Measurements from ENCODE around the gene PCDHGA8. TPM values are rescaled to one million over a fixed set of nuclear protein-coding genes. Genes with fewer than 3 reads are reported as not detected.

PCDHGA8 gene
- total RNA-seq, 1 experiment from 2014 or later = 0.28 TPM

GRCh38 chr5:141351591-141351990 is 40.8 kb upstream of the PCDHGA8 start:
- no peak overlapping the region for H3K4me3 Mint-ChIP-seq (ENCODE audit: unreplicated experiment)
- no peak overlapping the region for H3K27ac Mint-ChIP-seq (ENCODE audit: low read depth, unreplicated experiment)
- no peaks in the 10 kb centered on the region for H3K36me3 Mint-ChIP-seq (ENCODE audit: insufficient read depth, unreplicated experiment)
- H3K27me3 Mint-ChIP-seq (ENCODE audit: insufficient read depth, unreplicated experiment) = no peaks in the 10 kb centered on the region
- no peak for DNase-seq (ENCODE audit: unreplicated experiment)
- H3K4me1 Mint-ChIP-seq (ENCODE audit: insufficient read depth, unreplicated experiment) = no peaks in the 10 kb centered on the region
- TF ChIP-seq CTCF (IDR thresholded peaks at IDR 0.05; ENCODE audit: unreplicated experiment) = no peak
- ChIA-PET POLR2A (no interaction called here), CTCF (interaction anchor here (0.6 kb wide), 1 partner anchor 21 kb away, joined by 5 read pairs; the partner anchor contains the start of gene PCDHGA1)
- peaks cover 42% of the 10 kb centered on the region for H3K9me3 Mint-ChIP-seq (ENCODE audit: unreplicated experiment)
- intact Hi-C loops (cut with micrococcal nuclease) = no loop called here
- no TSS peak for BruUV-seq (replicated peaks)

- POLR2A ChIA-PET = interaction anchor here (0.9 to 1.6 kb wide), 2 partner anchors 8 to 35 kb away, joined by 3 to 5 read pairs; partner anchors contain the start of gene TAF7
- CTCF ChIA-PET = interaction anchor here (0.7 to 2.0 kb wide), 5 partner anchors 11 to 204 kb away, joined by 3 to 8 read pairs (median 3); partner anchors contain the start of genes PCDHGA3 and PCDHGB3
- Mint-ChIP-seq H3K27ac (ENCODE audit: low read depth, unreplicated experiment) (no peak within 1 kb of the TSS), H3K4me1 (ENCODE audit: insufficient read depth, unreplicated experiment) (no peaks in the 10 kb centered on the region), H3K9me3 (ENCODE audit: unreplicated experiment) (peaks cover 38% of the 10 kb centered on the region), H3K27me3 (ENCODE audit: insufficient read depth, unreplicated experiment) (no peaks in the 10 kb centered on the region), H3K4me3 (ENCODE audit: unreplicated experiment) (no peak within 1 kb of the TSS), H3K36me3 (ENCODE audit: insufficient read depth, unreplicated experiment) (no peaks in the 10 kb centered on the region)
- no peak for TF ChIP-seq CTCF (IDR thresholded peaks at IDR 0.05; ENCODE audit: unreplicated experiment)
- peak; percentile 9 for DNase-seq (ENCODE audit: unreplicated experiment)
- BruUV-seq (replicated peaks) = no TSS peak
- intact Hi-C loops (cut with micrococcal nuclease) = no loop called here
Observed at GRCh38 chr5:141354900-141355469, 37.4 kb upstream of the PCDHGA8 start, which contains the start of gene PCDHGA4. Gene PCDHGA4, plus strand, starts transcription at chr5:141355021. Its CDS starts 87 bp downstream, at chr5:141355108.

GRCh38 chr5:141355641-141356040 is 36.8 kb upstream of the PCDHGA8 start:
- ChIA-PET POLR2A (interaction anchor here (0.9 to 1.6 kb wide), 2 partner anchors 9 to 35 kb away, joined by 3 to 5 read pairs; partner anchors contain the start of gene TAF7), CTCF (interaction anchor here (0.6 to 2.0 kb wide), 7 partner anchors 9 to 203 kb away, joined by 3 to 8 read pairs (median 3); partner anchors contain the start of genes PCDHGA3 and PCDHGB3)
- Mint-ChIP-seq H3K36me3 (ENCODE audit: insufficient read depth, unreplicated experiment) (no peaks in the 10 kb centered on the region), H3K4me1 (ENCODE audit: insufficient read depth, unreplicated experiment) (no peaks in the 10 kb centered on the region), H3K9me3 (ENCODE audit: unreplicated experiment) (peaks cover 35% of the 10 kb centered on the region), H3K27me3 (ENCODE audit: insufficient read depth, unreplicated experiment) (no peaks in the 10 kb centered on the region), H3K27ac (ENCODE audit: low read depth, unreplicated experiment) (no peak overlapping the region), H3K4me3 (ENCODE audit: unreplicated experiment) (no peak overlapping the region)
- TF ChIP-seq CTCF (IDR thresholded peaks at IDR 0.05; ENCODE audit: unreplicated experiment) = no peak
- no TSS peak for BruUV-seq (replicated peaks)
- DNase-seq (ENCODE audit: unreplicated experiment) = no peak
- intact Hi-C loops (cut with micrococcal nuclease) = no loop called here

GRCh38 chr5:141356133-141356532 is 36.3 kb upstream of the PCDHGA8 start:
- TF ChIP-seq CTCF (IDR thresholded peaks at IDR 0.05; ENCODE audit: unreplicated experiment) = no peak
- no peak overlapping the region for H3K27ac Mint-ChIP-seq (ENCODE audit: low read depth, unreplicated experiment)
- no peaks in the 10 kb centered on the region for H3K36me3 Mint-ChIP-seq (ENCODE audit: insufficient read depth, unreplicated experiment)
- H3K4me1 Mint-ChIP-seq (ENCODE audit: insufficient read depth, unreplicated experiment) = no peaks in the 10 kb centered on the region
- no peak overlapping the region for H3K4me3 Mint-ChIP-seq (ENCODE audit: unreplicated experiment)
- peaks cover 40% of the 10 kb centered on the region for H3K9me3 Mint-ChIP-seq (ENCODE audit: unreplicated experiment)
- BruUV-seq (replicated peaks) = no TSS peak
- intact Hi-C loops (cut with micrococcal nuclease) = no loop called here
- POLR2A ChIA-PET = interaction anchor here (1.6 kb wide), 1 partner anchor 36 kb away, joined by 5 read pairs; the partner anchor contains the start of gene TAF7
- no peak for DNase-seq (ENCODE audit: unreplicated experiment)
- CTCF ChIA-PET = interaction anchor here (0.6 to 2.0 kb wide), 5 partner anchors 9 to 203 kb away, joined by 3 to 8 read pairs (median 3); partner anchors contain the start of gene PCDHGA3
- no peaks in the 10 kb centered on the region for H3K27me3 Mint-ChIP-seq (ENCODE audit: insufficient read depth, unreplicated experiment)
